Smooth muscle cell (in vitro differentiated cells): ENCODE measurements around the gene GTF2F2. TPM values are rescaled to one million over a fixed set of nuclear protein-coding genes. Genes with fewer than 3 reads are reported as not detected.
A peak's percentile ranks its signal among the peaks of the same experiment; 100 is the strongest.

Experiments used
- DNase-seq: peaks from one replicate; lab custom pipeline; 2025; ENCODE audit not compliant: unreplicated experiment; lab: John Stamatoyannopoulos, UW
- H2AFZ ChIP-seq: fragments of 200-600 bp; sonication (generic); 2 replicates; pipeline ENCODE4 v1.6.0; 2016; ENCODE audit warnings: antibody characterized with exemption, low read depth, mild to moderate bottlenecking
- H3F3A ChIP-seq: fragments of 200-600 bp; sonication (generic); 2 replicates; pipeline ENCODE4 v1.6.0; 2017; ENCODE audit warnings: antibody characterized with exemption, low read depth
- H3K27ac ChIP-seq: fragments of 200-600 bp; sonication (generic); 2 replicates; pipeline ENCODE4 v1.5.1; 2016; ENCODE audit warnings: low read depth, mild to moderate bottlenecking
- H3K27me3 ChIP-seq: fragments of 200-600 bp; sonication (generic); 2 replicates; pipeline ENCODE4 v1.6.1; 2016; ENCODE audit warnings: low read depth, mild to moderate bottlenecking
- H3K36me3 ChIP-seq: fragments of 200-600 bp; sonication (generic); 2 replicates; pipeline ENCODE4 v1.5.1; 2016; ENCODE audit warnings: low read depth
- H3K4me1 ChIP-seq: fragments of 200-600 bp; sonication (generic); 2 replicates; pipeline ENCODE4 v1.5.1; 2016; ENCODE audit warnings: low read depth
- H3K4me2 ChIP-seq: fragments of 200-600 bp; sonication (generic); 2 replicates; pipeline ENCODE4 v1.6.0; 2016; ENCODE audit warnings: mild to moderate bottlenecking
- H3K4me3 ChIP-seq: fragments of 200-600 bp; sonication (generic); 2 replicates; pipeline ENCODE4 v1.5.1; 2016; ENCODE audit warnings: mild to moderate bottlenecking
- H3K79me2 ChIP-seq: fragments of 200-600 bp; sonication (generic); 2 replicates; pipeline ENCODE4 v1.6.0; 2016; ENCODE audit warnings: low read depth, mild to moderate bottlenecking
- H3K9ac ChIP-seq: fragments of 200-600 bp; sonication (generic); 2 replicates; pipeline ENCODE4 v1.6.0; 2016; ENCODE audit warnings: low read depth
- H3K9me3 ChIP-seq: fragments of 200-600 bp; sonication (generic); replicated peaks from 2 replicates; pipeline ENCODE4 v1.5.1; 2016; ENCODE audit warnings: low read depth
- H4K20me1 ChIP-seq: fragments of 200-600 bp; sonication (generic); 2 replicates; pipeline ENCODE4 v1.6.0; 2016; ENCODE audit warnings: low read depth
- CTCF ChIP-seq: fragments of 200-600 bp; sonication (generic); IDR thresholded peaks from 2 replicates; pipeline ENCODE4 v1.5.1; 2017; ENCODE audit warnings: borderline replicate concordance, mild to moderate bottlenecking, antibody characterized with exemption; ENCODE audit not compliant: insufficient read depth, poor library complexity, severe bottlenecking
- WGBS: methylation state at CpG from one replicate; pipeline ENCODE4 v1.1.7; 2016; ENCODE audit warnings: low lambda C conversion rate; 5-methylcytosine and 5-hydroxymethylcytosine counted together
- polyA plus RNA-seq: library from polyadenylated mRNA; unstranded; fragments of >200 nt; fragmentation: Nextera tagmentation; extraction: Ambion mirVana; gene quantifications from 2 replicates; pipeline ENCODE4 v1.2.1, GENCODE V29; 2016
- total RNA-seq: library from RNA; depleted of rRNA; stranded (reverse); fragments of >200 nt; gene quantifications from 2 replicates; pipeline ENCODE4 v1.2.3, GENCODE V29; 2014

Gene GTF2F2
- total and polyA plus RNA-seq, 2 experiments from 2014 or later: 11.2 to 28.1 TPM

DNA sequence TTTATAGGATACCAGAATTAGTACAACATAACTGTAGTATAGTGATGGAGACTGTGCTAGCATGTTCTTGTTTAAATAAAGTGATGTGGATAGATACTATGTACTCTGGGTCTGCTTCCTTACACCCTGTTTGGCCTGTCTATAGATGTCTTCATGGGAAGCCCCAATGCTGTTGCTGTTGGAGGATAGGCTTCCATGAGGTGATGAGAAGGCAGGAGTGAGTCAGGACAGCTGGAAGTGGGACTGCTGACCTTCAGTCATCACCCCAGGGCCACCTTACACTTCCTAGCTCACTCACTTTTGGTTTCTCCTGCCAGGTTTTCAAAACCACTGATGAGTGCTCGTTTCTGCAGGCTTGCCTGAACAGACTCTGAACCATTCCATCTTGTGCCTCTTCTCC is 76.3 kb downstream of the GTF2F2 start:
- Histone ChIP-seq H2AFZ (no peak overlapping the region), H3F3A (peaks cover 3% of the 10 kb centered on the region), H3K4me2 (no peak overlapping the region), H3K9me3 (no peaks in the 10 kb centered on the region), H3K36me3 (no peaks in the 10 kb centered on the region), H3K4me3 (no peak overlapping the region), H3K79me2 (no peaks in the 10 kb centered on the region), H3K27me3 (no peaks in the 10 kb centered on the region), H3K27ac (peak overlapping the region; percentile 63), H3K4me1 (peaks cover 6% of the 10 kb centered on the region), H4K20me1 (no peaks in the 10 kb centered on the region), H3K9ac (no peak overlapping the region)
- DNase-seq: no peak
- TF ChIP-seq CTCF: no peak
- WGBS: 77% methylated on average over 1 of the region's 1 CpG

- H3K4me1 ChIP-seq: peaks cover 6% of the 10 kb centered on the region
- H3K4me3 ChIP-seq: no peak overlapping the region
- WGBS: 68% methylated on average over 2 of the region's 2 CpGs
- no peak overlapping the region for H3K27ac ChIP-seq
- H3K79me2 ChIP-seq: no peaks in the 10 kb centered on the region
- TF ChIP-seq CTCF: no peak
- H3K4me2 ChIP-seq: no peak overlapping the region
- no peak overlapping the region for H3K9ac ChIP-seq
- H3K36me3 ChIP-seq: no peaks in the 10 kb centered on the region
- no peak overlapping the region for H2AFZ ChIP-seq
- H4K20me1 ChIP-seq: no peaks in the 10 kb centered on the region
- peaks cover 3% of the 10 kb centered on the region for H3F3A ChIP-seq
- no peaks in the 10 kb centered on the region for H3K9me3 ChIP-seq
- no peaks in the 10 kb centered on the region for H3K27me3 ChIP-seq
- no peak for DNase-seq
These were observed 77.7 kb downstream of the GTF2F2 start for GRCh38 chr13:45198041-45198440.

DNA sequence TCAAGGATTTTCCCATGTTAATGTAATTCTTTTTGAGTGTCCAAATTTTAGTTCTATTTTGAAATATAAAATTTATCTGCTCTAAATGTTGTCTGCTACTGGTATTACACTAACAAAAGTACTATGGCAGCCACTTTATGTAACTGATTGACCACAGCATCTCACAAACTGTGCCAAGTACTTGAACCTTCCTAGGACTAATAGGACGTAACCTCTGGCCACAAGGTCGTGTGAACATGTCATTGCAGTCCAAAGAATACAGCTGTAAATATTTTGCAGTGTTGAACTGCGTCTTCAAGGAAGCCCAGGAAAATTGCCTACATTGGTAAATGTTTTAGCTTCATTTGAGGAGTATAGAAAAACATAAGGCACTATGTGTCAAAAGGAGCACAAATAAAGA is 78.6 kb downstream of the GTF2F2 start:
- H3K79me2 ChIP-seq: no peaks in the 10 kb centered on the region
- H3F3A ChIP-seq: peaks cover 3% of the 10 kb centered on the region
- no peak for TF ChIP-seq CTCF
- no peak overlapping the region for H3K9ac ChIP-seq
- 95% methylated on average over 3 of the region's 3 CpGs for WGBS
- no peak overlapping the region for H3K27ac ChIP-seq
- peaks cover 6% of the 10 kb centered on the region for H3K4me1 ChIP-seq
- H3K36me3 ChIP-seq: no peaks in the 10 kb centered on the region
- H2AFZ ChIP-seq: no peak overlapping the region
- H4K20me1 ChIP-seq: no peaks in the 10 kb centered on the region
- no peak for DNase-seq
- no peaks in the 10 kb centered on the region for H3K27me3 ChIP-seq
- no peak overlapping the region for H3K4me2 ChIP-seq
- no peaks in the 10 kb centered on the region for H3K9me3 ChIP-seq
- no peak overlapping the region for H3K4me3 ChIP-seq

- TF ChIP-seq CTCF: no peak
- WGBS: 99% methylated on average over 4 of the region's 4 CpGs
- no peaks in the 10 kb centered on the region for H3K9me3 ChIP-seq
- H3K4me3 ChIP-seq: no peak overlapping the region
- H4K20me1 ChIP-seq: no peaks in the 10 kb centered on the region
- no peak for DNase-seq
- H3K27me3 ChIP-seq: no peaks in the 10 kb centered on the region
- H3K4me1 ChIP-seq: peaks cover 6% of the 10 kb centered on the region
- H3K79me2 ChIP-seq: no peaks in the 10 kb centered on the region
- no peak overlapping the region for H3K27ac ChIP-seq
- no peaks in the 10 kb centered on the region for H3K36me3 ChIP-seq
- no peak overlapping the region for H2AFZ ChIP-seq
- H3F3A ChIP-seq: peaks cover 3% of the 10 kb centered on the region
- H3K4me2 ChIP-seq: no peak overlapping the region
- H3K9ac ChIP-seq: no peak overlapping the region
These were observed 79.4 kb downstream of the GTF2F2 start for GRCh38 chr13:45199711-45200110.
